ENCODE measurements around the gene GDAP1L1. TPM values are rescaled to one million over a fixed set of nuclear protein-coding genes. Genes with fewer than 3 reads are reported as not detected.

GDAP1L1 gene
- total RNA-seq, 1 experiment from 2014 or later, result not detected

DNA sequence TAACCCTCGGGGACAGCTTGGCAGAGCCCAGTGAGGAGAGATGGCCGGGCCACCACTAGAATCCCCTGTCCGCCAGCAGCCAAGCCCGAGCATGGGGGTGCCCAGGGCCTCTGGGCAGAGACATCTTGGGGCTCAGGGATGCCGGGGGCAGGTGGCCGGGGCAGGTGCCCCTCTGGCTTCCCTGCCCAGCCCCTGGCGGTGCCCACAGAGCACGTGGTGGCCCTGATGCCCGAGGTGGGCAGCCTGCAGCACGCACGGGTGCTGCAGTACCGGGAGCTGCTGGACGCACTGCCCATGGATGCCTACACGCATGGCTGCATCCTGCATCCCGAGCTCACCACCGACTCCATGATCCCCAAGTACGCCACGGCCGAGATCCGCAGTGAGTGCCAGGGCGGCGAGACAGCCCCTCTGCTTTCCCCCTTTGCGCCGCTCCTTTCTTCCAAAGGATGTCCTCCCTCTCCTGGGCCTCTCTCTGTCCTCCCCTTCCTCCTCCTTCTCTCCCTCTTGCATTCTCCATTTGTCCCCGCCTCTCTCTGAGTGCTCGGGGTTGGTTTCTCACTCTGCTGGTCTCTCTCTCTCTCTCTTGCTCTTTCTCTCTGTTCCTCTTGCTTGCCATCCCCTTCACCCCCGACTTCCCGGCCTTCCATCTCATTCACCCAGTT, 11.2 kb downstream of the GDAP1L1 start:
- CTCF ChIA-PET, result no interaction called here
- no TSS peak for BruUV-seq (replicated peaks)
- no peaks in the 10 kb centered on the region for H3F3A ChIP-seq (ENCODE audit: insufficient read depth, low read depth)
- no peak for DNase-seq
- no peak overlapping the region for H2AFZ ChIP-seq
- no peak overlapping the region for H3K27ac ChIP-seq
- H3K27me3 ChIP-seq (ENCODE audit: insufficient read depth, low read depth), result peaks cover 44% of the 10 kb centered on the region
- no peak overlapping the region for H3K4me2 ChIP-seq
- no peaks in the 10 kb centered on the region for H3K9me2 ChIP-seq (ENCODE audit: insufficient read depth)
- H3K4me3 ChIP-seq, result no peak overlapping the region
- intact Hi-C loops (cut with micrococcal nuclease; ENCODE audit: unreplicated experiment), result no loop called here
- peaks cover 7% of the 10 kb centered on the region for H4K20me1 ChIP-seq (ENCODE audit: insufficient read depth)
- no peaks in the 10 kb centered on the region for H3K36me3 ChIP-seq (ENCODE audit: low read depth)
- TF ChIP-seq, protein P1, sequence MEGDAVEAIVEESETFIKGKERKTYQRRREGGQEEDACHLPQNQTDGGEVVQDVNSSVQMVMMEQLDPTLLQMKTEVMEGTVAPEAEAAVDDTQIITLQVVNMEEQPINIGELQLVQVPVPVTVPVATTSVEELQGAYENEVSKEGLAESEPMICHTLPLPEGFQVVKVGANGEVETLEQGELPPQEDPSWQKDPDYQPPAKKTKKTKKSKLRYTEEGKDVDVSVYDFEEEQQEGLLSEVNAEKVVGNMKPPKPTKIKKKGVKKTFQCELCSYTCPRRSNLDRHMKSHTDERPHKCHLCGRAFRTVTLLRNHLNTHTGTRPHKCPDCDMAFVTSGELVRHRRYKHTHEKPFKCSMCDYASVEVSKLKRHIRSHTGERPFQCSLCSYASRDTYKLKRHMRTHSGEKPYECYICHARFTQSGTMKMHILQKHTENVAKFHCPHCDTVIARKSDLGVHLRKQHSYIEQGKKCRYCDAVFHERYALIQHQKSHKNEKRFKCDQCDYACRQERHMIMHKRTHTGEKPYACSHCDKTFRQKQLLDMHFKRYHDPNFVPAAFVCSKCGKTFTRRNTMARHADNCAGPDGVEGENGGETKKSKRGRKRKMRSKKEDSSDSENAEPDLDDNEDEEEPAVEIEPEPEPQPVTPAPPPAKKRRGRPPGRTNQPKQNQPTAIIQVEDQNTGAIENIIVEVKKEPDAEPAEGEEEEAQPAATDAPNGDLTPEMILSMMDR (conservative IDR thresholded peaks at IDR 0.05), result no peak
- TF ChIP-seq EZH2 (IDR thresholded peaks at IDR 0.05; ENCODE audit: low read depth), result no peak
- H3K79me2 ChIP-seq (ENCODE audit: low read depth), result no peaks in the 10 kb centered on the region
- no peaks in the 10 kb centered on the region for H3K9me3 ChIP-seq (ENCODE audit: insufficient read depth, low read depth)
- POLR2A ChIA-PET (ENCODE audit: unreplicated experiment), result interaction anchor here (0.5 kb wide), 1 partner anchor 86 kb away, joined by 3 read pairs; no protein-coding TSS in a partner anchor
- no peaks in the 10 kb centered on the region for H3K4me1 ChIP-seq (replicated peaks; ENCODE audit: insufficient read depth)

DNA sequence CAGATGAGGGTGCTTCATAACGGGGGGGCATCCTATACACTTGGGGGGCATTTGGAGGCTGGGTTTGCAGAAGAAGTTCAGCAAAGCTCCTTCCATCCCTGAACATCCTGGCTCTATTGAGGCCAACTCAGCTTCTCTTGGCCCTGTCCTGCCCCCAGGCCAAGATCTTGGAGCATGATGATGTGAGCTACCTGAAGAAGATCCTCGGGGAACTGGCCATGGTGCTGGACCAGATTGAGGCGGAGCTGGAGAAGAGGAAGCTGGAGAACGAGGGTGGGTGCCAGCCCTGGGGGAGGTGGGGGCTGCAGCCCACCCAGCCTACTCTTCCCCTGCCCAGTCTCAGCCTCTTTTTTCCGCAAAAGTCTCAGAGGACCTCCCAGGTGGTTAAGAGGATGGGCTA, 17.2 kb downstream of the GDAP1L1 start:
- DNase-seq, result no peak
- Histone ChIP-seq H3K27me3 (ENCODE audit: insufficient read depth, low read depth) (peaks cover 57% of the 10 kb centered on the region; the same call in 1 of the 2 replicates), H3K4me2 (no peak overlapping the region), H4K20me1 (ENCODE audit: insufficient read depth) (no peaks in the 10 kb centered on the region), H3K4me1 (replicated peaks; ENCODE audit: insufficient read depth) (no peaks in the 10 kb centered on the region), H3K36me3 (ENCODE audit: low read depth) (no peaks in the 10 kb centered on the region), H3K9me2 (ENCODE audit: insufficient read depth) (no peaks in the 10 kb centered on the region), H2AFZ (no peak overlapping the region), H3K9me3 (ENCODE audit: insufficient read depth, low read depth) (no peaks in the 10 kb centered on the region), H3K27ac (no peak overlapping the region), H3K79me2 (ENCODE audit: low read depth) (no peaks in the 10 kb centered on the region), H3F3A (ENCODE audit: insufficient read depth, low read depth) (no peaks in the 10 kb centered on the region), H3K4me3 (no peak overlapping the region)
- TF ChIP-seq, protein P1 (conservative IDR thresholded peaks at IDR 0.05), result no peak
- TF ChIP-seq EZH2 (IDR thresholded peaks at IDR 0.05; ENCODE audit: low read depth), result no peak
- intact Hi-C loops (cut with micrococcal nuclease; ENCODE audit: unreplicated experiment), result no loop called here
- BruUV-seq (replicated peaks), result no TSS peak
- ChIA-PET CTCF (no interaction called here), POLR2A (ENCODE audit: unreplicated experiment) (interaction anchor here (0.5 to 0.6 kb wide), 2 partner anchors 45 to 652 kb away, joined by 7 to 34 read pairs; no protein-coding TSS in a partner anchor)

DNA sequence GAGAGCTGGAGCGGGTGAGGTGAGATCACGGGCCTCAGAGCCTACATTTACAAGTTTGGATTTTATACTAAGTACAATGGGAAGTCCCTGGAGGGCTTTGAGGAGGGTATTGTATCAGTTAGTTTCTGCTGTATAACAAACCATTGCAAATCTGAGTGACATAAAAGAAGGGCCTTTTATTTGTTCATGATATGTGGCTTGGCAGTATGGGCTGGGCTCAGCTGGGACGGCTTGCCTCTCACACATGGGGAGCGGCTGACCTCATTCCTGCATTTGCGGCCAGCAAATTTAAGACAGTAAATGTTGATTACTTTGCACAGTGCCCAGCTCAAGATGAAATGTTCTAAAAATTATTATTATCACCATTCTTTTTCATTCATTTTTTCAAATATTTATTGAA, 21.7 kb downstream of the GDAP1L1 start:
- peaks cover 49% of the 10 kb centered on the region for H3K27me3 ChIP-seq (ENCODE audit: insufficient read depth, low read depth)
- H3K27ac ChIP-seq, result no peak overlapping the region
- H3K36me3 ChIP-seq (ENCODE audit: low read depth), result no peaks in the 10 kb centered on the region
- no peaks in the 10 kb centered on the region for H3K79me2 ChIP-seq (ENCODE audit: low read depth)
- H3K9me3 ChIP-seq (ENCODE audit: insufficient read depth, low read depth), result no peaks in the 10 kb centered on the region
- ChIA-PET CTCF (no interaction called here), POLR2A (ENCODE audit: unreplicated experiment) (no interaction called here)
- TF ChIP-seq, protein P1 (conservative IDR thresholded peaks at IDR 0.05), result no peak
- TF ChIP-seq EZH2 (IDR thresholded peaks at IDR 0.05; ENCODE audit: low read depth), result no peak
- no peak overlapping the region for H2AFZ ChIP-seq
- H3F3A ChIP-seq (ENCODE audit: insufficient read depth, low read depth), result no peaks in the 10 kb centered on the region
- DNase-seq, result no peak
- H3K9me2 ChIP-seq (ENCODE audit: insufficient read depth), result no peaks in the 10 kb centered on the region
- H4K20me1 ChIP-seq (ENCODE audit: insufficient read depth), result no peaks in the 10 kb centered on the region
- H3K4me3 ChIP-seq, result no peak overlapping the region
- H3K4me1 ChIP-seq (replicated peaks; ENCODE audit: insufficient read depth), result no peaks in the 10 kb centered on the region
- H3K4me2 ChIP-seq, result no peak overlapping the region
- BruUV-seq (replicated peaks), result no TSS peak
- intact Hi-C loops (cut with micrococcal nuclease; ENCODE audit: unreplicated experiment), result no loop called here
